GM12878 (cell line): ENCODE measurements around the gene PPT2.

Experiments
- ASH2L ChIP-seq: fragments of 300-600, 200-600 bp; sonication (generic); IDR thresholded peaks from 2 replicates; pipeline ENCODE4 v1.6.1; 2017; ENCODE audit warnings: low read depth, mild to moderate bottlenecking, borderline replicate concordance
- CHD1 ChIP-seq: IDR thresholded peaks from 2 replicates; pipeline ENCODE4 v1.6.1; 2012; ENCODE audit warnings: low read depth, low read length, improper control_type of control experiment
- EZH2 ChIP-seq: IDR thresholded peaks from 2 replicates; pipeline ENCODE4 v1.6.1; 2012; ENCODE audit warnings: low read depth, mild to moderate bottlenecking, control low read depth, inconsistent platforms, low read length, borderline replicate concordance; ENCODE audit not compliant: control insufficient read depth
- GABPA ChIP-seq: IDR thresholded peaks from 2 replicates; pipeline ENCODE4 v1.6.1; 2014; ENCODE audit warnings: antibody characterized with exemption, low read depth, mild to moderate bottlenecking, inconsistent platforms
- HCFC1 ChIP-seq: fragments of 150-350 bp; IDR thresholded peaks from 2 replicates; pipeline ENCODE4 v1.6.1; 2014; ENCODE audit warnings: low read length
- POLR2AphosphoS5 ChIP-seq: IDR thresholded peaks from 2 replicates; pipeline ENCODE4 v1.6.1; 2011; ENCODE audit warnings: mild to moderate bottlenecking, low read length, inconsistent platforms
- TARDBP ChIP-seq: IDR thresholded peaks from 2 replicates; pipeline ENCODE4 v1.6.1; 2016; ENCODE audit warnings: borderline replicate concordance
- TCF12 ChIP-seq: IDR thresholded peaks from 2 replicates; pipeline ENCODE4 v1.6.1; 2011; ENCODE audit warnings: low read depth, mild to moderate bottlenecking, low read length
- ZBTB40 ChIP-seq: fragments of 450-650 bp; IDR thresholded peaks from 2 replicates; pipeline ENCODE4 v1.6.1; 2016; ENCODE audit warnings: mild to moderate bottlenecking, moderate library complexity, borderline replicate concordance
- TF ChIP-seq, protein P1 (sequence below), 3 experiments: IDR thresholded peaks in 2 of 3; conservative IDR thresholded peaks in 1 of 3; 2 replicates each; pipeline ENCODE4 v1.5.1; 2011; ENCODE audit warnings: low read depth in 3 of 3, low read length in 3 of 3, mild to moderate bottlenecking in 3 of 3, control low read depth in 2 of 3, moderate library complexity in 2 of 3, inconsistent platforms in 1 of 3, mixed read lengths in 1 of 3; ENCODE audit not compliant: control insufficient read depth in 2 of 3, insufficient read depth in 1 of 3; ENCODE audit errors: extremely low read depth in 1 of 3

- TF ChIP-seq ZBTB40 = peak; percentile 62
- TF ChIP-seq TCF12 = no peak
- TF ChIP-seq CHD1 = peak; percentile 96
- TF ChIP-seq EZH2 = no peak
- no peak for TF ChIP-seq TARDBP
- TF ChIP-seq POLR2AphosphoS5 = peak; percentile 21; the same call in 1 of the 2 replicates
- TF ChIP-seq, protein P1, sequence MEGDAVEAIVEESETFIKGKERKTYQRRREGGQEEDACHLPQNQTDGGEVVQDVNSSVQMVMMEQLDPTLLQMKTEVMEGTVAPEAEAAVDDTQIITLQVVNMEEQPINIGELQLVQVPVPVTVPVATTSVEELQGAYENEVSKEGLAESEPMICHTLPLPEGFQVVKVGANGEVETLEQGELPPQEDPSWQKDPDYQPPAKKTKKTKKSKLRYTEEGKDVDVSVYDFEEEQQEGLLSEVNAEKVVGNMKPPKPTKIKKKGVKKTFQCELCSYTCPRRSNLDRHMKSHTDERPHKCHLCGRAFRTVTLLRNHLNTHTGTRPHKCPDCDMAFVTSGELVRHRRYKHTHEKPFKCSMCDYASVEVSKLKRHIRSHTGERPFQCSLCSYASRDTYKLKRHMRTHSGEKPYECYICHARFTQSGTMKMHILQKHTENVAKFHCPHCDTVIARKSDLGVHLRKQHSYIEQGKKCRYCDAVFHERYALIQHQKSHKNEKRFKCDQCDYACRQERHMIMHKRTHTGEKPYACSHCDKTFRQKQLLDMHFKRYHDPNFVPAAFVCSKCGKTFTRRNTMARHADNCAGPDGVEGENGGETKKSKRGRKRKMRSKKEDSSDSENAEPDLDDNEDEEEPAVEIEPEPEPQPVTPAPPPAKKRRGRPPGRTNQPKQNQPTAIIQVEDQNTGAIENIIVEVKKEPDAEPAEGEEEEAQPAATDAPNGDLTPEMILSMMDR (IDR thresholded peaks at IDR 0.05 in 2 of 3, conservative IDR thresholded peaks at IDR 0.05 in 1 of 3; ENCODE audit: control insufficient read depth in 2 of 3, extremely low read depth in 1 of 3, insufficient read depth in 1 of 3, low read depth in 3 of 3, low read length in 3 of 3) = no peak
- no peak for TF ChIP-seq ASH2L
- peak; percentile 59; the same call in 1 of the 2 replicates for TF ChIP-seq HCFC1
- TF ChIP-seq GABPA = peak; percentile 75
These were observed at the start of gene PPT2 for GRCh38 chr6:32153564-32154513.
